ENCODE measurements around the gene TP53TG3E.
"Not testable (repeated sequence)": the region's sequence is repeated elsewhere in the genome, so short reads cannot be mapped to it uniquely, and the experiment has no call there.

DNA sequence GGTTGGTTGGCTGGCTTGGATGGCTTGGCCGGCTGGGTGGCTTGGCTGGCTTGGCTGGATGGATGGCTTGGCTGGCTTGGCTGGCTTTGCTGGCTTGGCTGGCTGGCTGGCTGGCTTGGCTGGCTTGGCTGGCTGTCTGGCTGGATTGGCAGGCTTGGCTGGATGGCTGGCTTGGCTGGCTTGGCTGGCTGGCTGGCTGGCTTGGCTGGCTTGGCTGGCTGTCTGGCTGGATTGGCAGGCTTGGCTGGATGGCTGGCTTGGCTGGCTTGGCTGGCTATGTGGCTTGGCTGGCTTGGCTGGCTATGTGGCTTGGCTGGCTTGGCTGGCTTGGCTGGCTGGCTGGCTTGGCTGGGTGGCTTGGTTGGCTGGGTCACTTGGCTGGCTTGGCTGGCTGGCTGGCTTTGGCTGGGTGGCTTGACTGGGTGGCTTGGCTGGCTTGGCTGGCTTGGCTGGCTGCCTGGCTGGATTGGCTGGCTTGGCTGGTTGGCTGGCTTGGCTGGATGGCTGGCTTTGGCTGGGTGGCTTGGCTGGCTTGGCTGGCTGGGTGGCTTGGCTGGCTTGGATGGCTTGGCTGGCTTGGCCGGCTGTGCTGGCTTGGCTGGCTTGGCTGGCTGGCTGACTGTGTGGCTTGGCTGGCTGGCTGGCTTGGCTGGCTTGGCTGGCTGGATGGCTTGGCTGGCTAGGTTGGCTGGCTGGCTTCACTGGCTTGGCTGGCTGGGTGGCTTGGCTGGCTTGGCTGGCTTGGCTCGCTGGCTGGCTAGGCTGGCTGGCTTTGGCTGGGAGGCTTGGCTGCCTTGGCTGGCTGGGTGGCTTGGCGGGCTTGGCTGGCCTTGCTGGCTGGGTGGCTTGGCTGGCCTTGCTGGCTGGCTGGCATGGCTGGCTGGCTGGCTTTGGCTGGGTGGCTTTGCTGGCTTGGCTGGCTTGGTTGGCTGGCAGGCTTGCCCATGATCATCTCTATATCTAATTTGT is 35.3 kb downstream of the TP53TG3E start:
- TF ChIP-seq TCF7L2, POLR2AphosphoS5 (IDR thresholded peaks at IDR 0.05; ENCODE audit: low read depth, low read length): not testable (repeated sequence)
